CD4-positive, alpha-beta memory T cell (primary cell): ENCODE measurements around the gene SLC29A1. TPM values are rescaled to one million over a fixed set of nuclear protein-coding genes. Genes with fewer than 3 reads are reported as not detected.
A peak's percentile ranks its signal among the peaks of the same experiment; 100 is the strongest.

ENCODE experiments used
- CTCF ChIA-PET: fragments of 350-600 bp; sonication (Branson Sonifier 250); formaldehyde crosslinking; loops from one replicate; lab custom pipeline; 2021; ENCODE audit warnings: inconsistent platforms; ENCODE audit not compliant: partially characterized antibody; lab: Charles Lee
- POLR2A ChIA-PET: fragments of 350-600 bp; sonication (Branson Sonifier 250); formaldehyde crosslinking; loops from one replicate; lab custom pipeline; 2021; ENCODE audit not compliant: partially characterized antibody; lab: Charles Lee
- DNase-seq, 5 donors: peaks; one replicate each; pipeline versions ENCODE4 v3.0.0 to v3.0.0-alpha.2; 2020 to 2022; ENCODE audit warnings: mixed read lengths in 1 of 5
- H3K27ac ChIP-seq: one replicate; pipeline ENCODE4 v1.7.0; 2013; ENCODE audit warnings: low read depth, low read length
- H3K27me3 ChIP-seq: 2 replicates; pipeline ENCODE4 v1.7.0; 2013; ENCODE audit warnings: mild to moderate bottlenecking, low read length, moderate library complexity; ENCODE audit not compliant: insufficient read depth
- H3K36me3 ChIP-seq: 2 replicates; pipeline ENCODE4 v1.7.0; 2013; ENCODE audit warnings: mild to moderate bottlenecking, low read length, moderate library complexity; ENCODE audit not compliant: insufficient read depth
- H3K4me1 ChIP-seq: 2 replicates; pipeline ENCODE4 v1.7.0; 2013; ENCODE audit warnings: mild to moderate bottlenecking, low read length, moderate library complexity; ENCODE audit not compliant: insufficient read depth
- H3K4me3 ChIP-seq, 2 donors: one replicate each; pipeline ENCODE4 v1.7.0; 2013; ENCODE audit warnings: low read length in 2 of 2, mild to moderate bottlenecking in 1 of 2
- H3K9me3 ChIP-seq, 2 donors: one replicate each; pipeline ENCODE4 v1.7.0; 2013; ENCODE audit warnings: low read length in 2 of 2, control low read depth in 1 of 2; ENCODE audit not compliant: control insufficient read depth in 1 of 2
- H3K27ac Mint-ChIP-seq, 7 donors: one replicate each; pipeline ENCODE4 v1.8.0; 2020 to 2021; ENCODE audit warnings: mixed read lengths in 7 of 7, mild to moderate bottlenecking in 6 of 7, inconsistent platforms in 3 of 7, moderate library complexity in 3 of 7
- H3K27me3 Mint-ChIP-seq, 2 donors: one replicate each; pipeline ENCODE4 v1.8.0; 2020 to 2021; ENCODE audit warnings: mixed read lengths in 2 of 2
- H3K36me3 Mint-ChIP-seq, 2 donors: one replicate each; pipeline ENCODE4 v1.8.0; 2020 to 2021; ENCODE audit warnings: mixed read lengths in 2 of 2, inconsistent platforms in 1 of 2, mild to moderate bottlenecking in 1 of 2
- H3K4me1 Mint-ChIP-seq, 4 donors: one replicate each; pipeline ENCODE4 v1.8.0; 2020 to 2021; ENCODE audit warnings: mixed read lengths in 4 of 4, mild to moderate bottlenecking in 1 of 4
- H3K4me3 Mint-ChIP-seq, 8 donors: one replicate each; pipeline ENCODE4 v1.8.0; 2020 to 2021; ENCODE audit warnings: mixed read lengths in 8 of 8, mild to moderate bottlenecking in 7 of 8, moderate library complexity in 6 of 8, inconsistent platforms in 3 of 8
- H3K9me3 Mint-ChIP-seq, 8 donors: one replicate each; pipeline ENCODE4 v1.8.0; 2020 to 2021; ENCODE audit warnings: mixed read lengths in 8 of 8, mild to moderate bottlenecking in 5 of 8, inconsistent platforms in 3 of 8, moderate library complexity in 1 of 8
- intact Hi-C: fragments of 100-400 bp; cut with micrococcal nuclease; formaldehyde crosslinking; loops from one replicate; pipeline ENCODE4 v1.15.1; 2023
- polyA plus RNA-seq, 2 donors: library from polyadenylated mRNA; unstranded; fragments of 300-500 nt; fragmentation: Illumina TruSeq; gene quantifications; one replicate each; pipeline ENCODE4 v1.2.3, GENCODE V29; 2021
- total RNA-seq, 2 experiments: library from RNA; stranded (reverse); gene quantifications; one replicate each; pipeline ENCODE4 v1.2.3, GENCODE V29; 2021

Gene SLC29A1
- total and polyA plus RNA-seq, 4 experiments from 2014 or later = 2.1 to 3.7 (median 3.2) TPM

GRCh38 chr6:44202972-44203750, 20.2 kb upstream of the SLC29A1 start:
- Mint-ChIP-seq H3K4me1 (no peaks in the 10 kb centered on the region), H3K27ac (no peak overlapping the region), H3K27me3 (no peaks in the 10 kb centered on the region), H3K4me3 (no peak overlapping the region), H3K36me3 (no peaks in the 10 kb centered on the region), H3K9me3 (no peaks in the 10 kb centered on the region)
- Histone ChIP-seq H3K9me3 (no peaks in the 10 kb centered on the region), H3K4me1 (no peaks in the 10 kb centered on the region), H3K27me3 (no peaks in the 10 kb centered on the region), H3K36me3 (no peaks in the 10 kb centered on the region), H3K4me3 (no peak overlapping the region), H3K27ac (no peak overlapping the region)
- no peak for DNase-seq
- ChIA-PET POLR2A (no interaction called here), CTCF (interaction anchor here (1.3 kb wide), 2 partner anchors 34 to 110 kb away, joined by 3 read pairs; partner anchors contain the start of gene AARS2)
- intact Hi-C loops = no loop called here

DNA sequence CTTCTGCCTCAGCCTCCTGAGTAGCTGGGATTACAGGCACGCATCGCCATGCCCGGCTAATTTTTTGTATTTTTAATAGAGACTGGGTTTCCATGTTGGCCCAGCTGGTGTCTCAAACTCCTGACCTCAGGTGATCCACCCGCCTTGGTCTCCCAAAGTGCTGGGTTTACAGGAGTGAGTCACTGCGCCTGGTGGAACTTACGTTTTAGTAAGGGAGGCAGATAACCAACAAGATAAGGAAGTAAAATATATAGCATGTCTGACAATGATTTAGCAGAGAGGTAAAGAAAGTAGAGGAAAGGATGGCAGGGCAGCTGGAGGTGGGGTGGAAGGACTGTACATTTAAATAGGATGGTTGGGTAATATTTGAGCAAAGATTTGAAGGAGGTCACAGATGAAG, 19.4 kb upstream of the SLC29A1 start:
- H3K27me3 ChIP-seq = no peaks in the 10 kb centered on the region
- H3K4me3 ChIP-seq = no peak overlapping the region
- no peak for DNase-seq
- no peak overlapping the region for H3K27ac ChIP-seq
- H3K4me1 ChIP-seq = no peaks in the 10 kb centered on the region
- Mint-ChIP-seq H3K9me3 (no peaks in the 10 kb centered on the region), H3K27ac (no peak overlapping the region), H3K36me3 (no peaks in the 10 kb centered on the region), H3K4me3 (no peak overlapping the region), H3K4me1 (no peaks in the 10 kb centered on the region), H3K27me3 (peaks cover 0 to 3% of the 10 kb centered on the region in 2 donors)
- no peaks in the 10 kb centered on the region for H3K9me3 ChIP-seq
- intact Hi-C loops = no loop called here
- ChIA-PET CTCF (interaction anchor here (1.2 to 1.3 kb wide), 3 partner anchors 29 to 109 kb away, joined by 3 to 4 read pairs (median 3); partner anchors contain the start of gene AARS2), POLR2A (no interaction called here)
- no peaks in the 10 kb centered on the region for H3K36me3 ChIP-seq

DNA sequence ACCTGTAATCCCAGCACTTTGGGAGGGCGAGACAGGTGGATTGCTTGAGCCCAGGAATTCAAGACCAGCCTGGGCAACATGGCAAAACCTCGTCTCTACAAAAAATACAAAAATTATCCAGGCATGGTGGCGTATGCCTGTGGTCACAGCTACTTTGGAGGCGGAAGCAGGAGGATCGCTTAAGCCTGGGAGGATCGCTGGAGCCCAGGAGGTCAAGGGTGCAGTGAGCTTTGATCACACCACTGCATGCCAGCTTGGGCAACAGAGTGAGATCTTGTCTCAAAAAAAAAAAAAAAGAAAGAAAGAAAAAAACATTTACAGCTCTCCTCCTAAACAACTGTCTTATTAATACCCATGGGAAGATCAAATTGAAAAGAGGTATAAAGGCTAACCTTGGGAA, 15.4 kb upstream of the SLC29A1 start:
- Mint-ChIP-seq H3K36me3 (no peaks in the 10 kb centered on the region), H3K27me3 (peaks cover 0 to 3% of the 10 kb centered on the region in 2 donors), H3K4me3 (no peak overlapping the region), H3K9me3 (no peaks in the 10 kb centered on the region), H3K4me1 (no peaks in the 10 kb centered on the region), H3K27ac (peak overlapping the region in 1 of 7 donors; percentile 6)
- intact Hi-C loops = no loop called here
- DNase-seq = no peak
- Histone ChIP-seq H3K27me3 (no peaks in the 10 kb centered on the region), H3K27ac (no peak overlapping the region), H3K36me3 (no peaks in the 10 kb centered on the region), H3K4me3 (no peak overlapping the region), H3K9me3 (no peaks in the 10 kb centered on the region), H3K4me1 (no peaks in the 10 kb centered on the region)
- POLR2A ChIA-PET = no interaction called here
- CTCF ChIA-PET = interaction anchor here (1.2 kb wide), 1 partner anchor 13 kb away, joined by 3 read pairs; no protein-coding TSS in a partner anchor

DNA sequence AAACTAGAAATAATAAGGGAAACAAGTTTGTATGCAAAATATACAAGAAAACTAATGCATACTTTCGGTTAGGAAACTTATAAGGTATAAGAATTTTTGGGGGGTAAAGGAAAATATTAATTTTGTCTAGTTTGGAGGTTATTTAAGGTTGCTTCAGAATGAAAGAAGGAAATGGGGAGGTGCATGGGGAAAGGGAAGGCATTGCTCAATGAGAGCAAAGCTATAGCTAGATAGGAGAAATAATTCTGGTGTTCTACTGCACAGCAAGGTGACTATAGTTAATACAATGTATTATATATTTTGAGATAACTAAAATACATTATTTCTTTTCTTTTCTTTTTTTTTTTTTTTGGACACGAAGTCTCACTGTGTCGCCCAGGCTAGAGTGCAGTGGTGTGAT, 12.1 kb upstream of the SLC29A1 start:
- no peaks in the 10 kb centered on the region for H3K36me3 ChIP-seq
- no peaks in the 10 kb centered on the region for H3K9me3 Mint-ChIP-seq
- H3K36me3 Mint-ChIP-seq = no peaks in the 10 kb centered on the region
- intact Hi-C loops = no loop called here
- no peak overlapping the region for H3K4me3 ChIP-seq
- no peaks in the 10 kb centered on the region for H3K27me3 ChIP-seq
- H3K4me3 Mint-ChIP-seq = no peak overlapping the region
- no peak overlapping the region for H3K27ac Mint-ChIP-seq
- no peaks in the 10 kb centered on the region for H3K4me1 Mint-ChIP-seq
- CTCF ChIA-PET = interaction anchor here (1.0 kb wide), 1 partner anchor 10 kb away, joined by 3 read pairs; no protein-coding TSS in a partner anchor
- H3K27ac ChIP-seq = no peak overlapping the region
- H3K27me3 Mint-ChIP-seq = peaks cover 3 to 7% of the 10 kb centered on the region in 2 donors
- no peaks in the 10 kb centered on the region for H3K9me3 ChIP-seq
- no peak for DNase-seq
- H3K4me1 ChIP-seq = no peaks in the 10 kb centered on the region
- POLR2A ChIA-PET = no interaction called here

- H3K9me3 Mint-ChIP-seq = no peaks in the 10 kb centered on the region
- intact Hi-C loops = no loop called here
- CTCF ChIA-PET = no interaction called here
Measured at GRCh38 chr6:44214307-44214706, 9.1 kb upstream of the SLC29A1 start.

DNA sequence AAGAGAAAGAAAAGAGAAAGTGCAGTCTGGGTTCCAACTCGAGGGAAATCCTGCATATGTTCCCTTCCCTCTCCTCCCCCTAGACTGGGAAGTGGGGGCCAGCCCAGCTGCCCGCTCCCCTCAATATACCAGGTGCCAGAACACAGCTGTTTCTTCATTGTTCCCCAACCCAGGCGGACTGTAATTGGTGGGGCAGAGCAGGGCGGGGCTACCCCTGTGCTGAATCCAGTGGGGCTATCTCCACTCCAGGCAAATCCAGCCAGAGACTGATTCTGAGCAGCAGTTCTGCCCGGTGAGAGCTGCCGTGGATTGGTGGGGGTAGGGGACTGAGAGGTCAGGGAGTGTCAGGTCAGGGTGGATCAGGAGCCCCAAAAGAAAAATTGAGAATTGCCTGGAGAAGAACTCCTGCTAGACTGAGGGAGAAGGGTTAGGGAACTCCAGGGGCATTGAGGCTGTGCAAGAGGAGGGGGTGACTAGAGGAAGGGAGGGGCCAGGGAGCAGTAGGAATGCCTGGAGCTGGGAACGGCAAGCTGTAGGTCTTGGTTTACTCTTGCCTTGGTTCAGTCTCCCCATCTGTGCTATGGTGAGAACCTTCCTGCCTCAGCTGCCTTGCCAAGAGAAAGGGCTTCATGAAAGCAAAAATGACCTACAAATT, 6.6 kb upstream of the SLC29A1 start, which contains the start of gene MYMX:
TSS of gene MYMX (plus strand) at position 250 of the 655 bp plus-strand sequence. CDS start 546 bp downstream, outside the sequence.
- H3K27me3 ChIP-seq = no peaks in the 10 kb centered on the region
- Mint-ChIP-seq H3K4me1 (peaks cover 3 to 13% (median 7%) of the 10 kb centered on the region in 4 donors), H3K27ac (no peak within 1 kb of the TSS), H3K36me3 (no peaks in the 10 kb centered on the region), H3K4me3 (no peak within 1 kb of the TSS), H3K9me3 (no peaks in the 10 kb centered on the region), H3K27me3 (peaks cover 5 to 10% of the 10 kb centered on the region in 2 donors)
- H3K9me3 ChIP-seq = no peaks in the 10 kb centered on the region
- POLR2A ChIA-PET = no interaction called here
- CTCF ChIA-PET = no interaction called here
- no peak for DNase-seq
- intact Hi-C loops = no loop called here
- H3K36me3 ChIP-seq = no peaks in the 10 kb centered on the region
- peaks cover 10% of the 10 kb centered on the region for H3K4me1 ChIP-seq
- no peak within 1 kb of the TSS for H3K4me3 ChIP-seq
- H3K27ac ChIP-seq = no peak within 1 kb of the TSS

More at GRCh38 chr6:44214307-44214706, 9.1 kb upstream of the SLC29A1 start:
- POLR2A ChIA-PET = no interaction called here
- no peaks in the 10 kb centered on the region for H3K27me3 ChIP-seq
- no peak overlapping the region for H3K4me3 Mint-ChIP-seq
- H3K4me3 ChIP-seq = no peak overlapping the region
- no peaks in the 10 kb centered on the region for H3K36me3 Mint-ChIP-seq
- no peak overlapping the region for H3K27ac Mint-ChIP-seq
- H3K27ac ChIP-seq = no peak overlapping the region
- peaks cover 4% of the 10 kb centered on the region for H3K4me1 ChIP-seq
- no peak for DNase-seq
- peaks cover 0 to 5% (median 3%) of the 10 kb centered on the region in 4 donors for H3K4me1 Mint-ChIP-seq
- no peaks in the 10 kb centered on the region for H3K9me3 ChIP-seq
- peaks cover 5 to 8% of the 10 kb centered on the region in 2 donors for H3K27me3 Mint-ChIP-seq
- H3K36me3 ChIP-seq = no peaks in the 10 kb centered on the region
